ENCODE results near the gene KLHL18.

DNA sequence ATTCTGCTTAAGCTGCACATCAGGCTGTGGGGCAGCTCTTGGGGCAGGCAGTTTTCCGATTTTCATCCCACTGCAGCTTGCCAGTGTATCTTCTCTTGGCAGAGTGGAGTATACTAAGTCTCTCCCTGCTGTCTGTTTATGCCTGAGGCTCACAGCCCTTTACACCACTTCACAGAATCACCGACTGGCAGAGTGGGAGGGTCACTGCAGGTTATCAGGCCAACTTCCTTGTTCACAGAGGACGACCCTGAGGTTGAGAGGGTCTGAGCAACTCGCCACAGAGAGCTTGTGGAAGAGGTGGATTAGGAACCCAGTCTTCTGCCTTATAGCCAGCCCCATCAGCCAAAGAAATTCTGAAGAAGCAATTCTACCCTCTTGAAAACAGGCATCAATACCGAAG, 31.1 kb upstream of the KLHL18 start:
- TF ChIP-seq, protein P1, sequence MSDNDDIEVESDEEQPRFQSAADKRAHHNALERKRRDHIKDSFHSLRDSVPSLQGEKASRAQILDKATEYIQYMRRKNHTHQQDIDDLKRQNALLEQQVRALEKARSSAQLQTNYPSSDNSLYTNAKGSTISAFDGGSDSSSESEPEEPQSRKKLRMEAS (IDR thresholded peaks at IDR 0.05) = no peak
- TF ChIP-seq EGR1 (IDR thresholded peaks at IDR 0.05) = no peak

Measured in Ishikawa (cell line).